Measurements from ENCODE around the gene DNM3.

The DNM3 gene

DNA sequence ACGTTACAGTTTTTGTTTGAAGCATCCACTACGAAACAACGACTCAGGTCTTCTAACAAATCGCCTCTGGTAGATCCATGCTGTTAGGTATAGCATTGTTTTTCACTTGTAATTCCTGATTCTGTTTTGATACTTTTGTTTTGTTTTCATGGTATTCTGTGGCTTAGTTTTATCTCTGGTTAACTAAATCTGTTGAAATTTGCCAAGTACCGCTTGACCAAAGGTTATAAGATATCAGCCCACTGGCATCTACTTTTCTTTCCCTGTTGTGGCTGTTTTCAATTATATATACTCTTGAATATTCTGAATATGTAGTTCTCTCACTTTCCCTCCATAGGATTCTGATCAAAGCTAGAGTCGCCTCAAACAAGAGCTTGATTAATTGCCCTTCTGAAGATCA, 304.4 kb downstream of the DNM3 start:
- no peak for DNase-seq

DNA sequence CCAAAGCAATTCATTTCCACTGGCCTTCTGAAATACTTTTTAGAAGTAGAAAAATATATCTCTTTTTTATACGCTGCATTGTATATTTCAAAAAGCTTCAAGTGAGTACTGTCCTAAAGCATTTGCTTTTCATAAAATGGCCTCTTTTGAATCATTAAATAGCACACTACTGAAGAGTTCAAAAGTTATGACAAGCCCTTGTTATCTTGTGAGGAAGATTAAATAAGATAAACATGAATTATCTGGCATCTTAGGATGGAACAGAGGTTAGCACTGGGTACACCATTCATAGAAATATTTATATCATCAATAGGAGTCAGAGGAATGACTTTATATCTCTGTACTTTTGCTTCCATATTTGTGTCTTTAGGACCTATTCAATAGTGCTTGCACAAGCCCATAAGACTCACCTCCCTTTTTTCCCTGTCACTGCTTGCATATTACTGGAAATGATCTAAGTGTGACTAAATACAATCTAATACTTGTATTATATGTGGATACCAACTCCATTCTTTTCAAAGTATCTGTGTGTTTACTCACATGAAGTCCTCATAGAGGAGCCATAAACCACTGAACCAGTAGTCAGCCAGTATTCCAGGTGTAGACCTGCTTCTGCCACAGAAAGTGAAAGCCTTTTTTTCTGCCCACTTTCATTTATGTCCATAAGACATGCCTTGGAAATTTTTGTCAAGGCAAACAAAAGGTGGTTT, 305.0 kb downstream of the DNM3 start:
- no peak for DNase-seq

- no peak for DNase-seq
Measured at GRCh38 chr1:172147541-172147940, 306.2 kb downstream of the DNM3 start.

GRCh38 chr1:172148213-172148612, 306.9 kb downstream of the DNM3 start:
- DNase-seq = no peak

DNA sequence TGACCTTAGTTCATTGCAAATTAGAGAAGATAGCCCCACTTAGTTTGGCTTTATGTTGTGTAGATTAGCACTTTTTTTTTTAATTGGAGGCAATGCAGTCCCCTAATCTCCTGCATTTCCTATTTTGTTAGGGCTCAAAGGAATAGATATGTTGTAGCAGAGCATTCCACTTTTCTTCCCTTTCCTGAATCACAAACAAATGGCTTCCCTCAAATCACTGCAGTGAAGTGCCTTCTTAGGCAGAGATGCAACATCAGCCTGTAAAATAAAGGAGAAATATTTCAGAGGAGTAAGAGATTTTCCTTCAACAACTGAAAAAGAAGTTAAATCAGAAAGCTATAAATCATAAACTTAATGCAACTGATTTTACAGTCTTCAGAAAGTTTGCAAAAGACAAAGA, 307.4 kb downstream of the DNM3 start:
- no peak for DNase-seq

DNA sequence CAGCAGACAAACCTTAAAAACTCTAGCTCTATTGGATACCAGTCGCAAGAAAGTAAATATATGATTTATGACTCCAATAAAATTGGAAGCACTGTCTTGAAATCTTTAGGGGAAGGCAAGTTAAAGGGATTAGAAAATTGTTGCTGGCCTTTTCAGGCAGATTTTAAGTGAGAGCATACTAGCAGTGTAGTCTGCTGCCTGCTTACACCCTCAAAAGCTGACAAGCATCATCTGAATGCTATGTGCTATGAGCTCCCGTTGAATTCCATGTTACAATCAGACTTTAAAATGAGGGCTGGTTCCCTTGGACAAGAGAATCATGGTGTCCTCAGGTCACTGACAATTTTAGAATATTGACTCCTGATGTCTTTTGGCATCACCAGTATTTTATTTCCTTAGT, 308.0 kb downstream of the DNM3 start:
- no peak for DNase-seq

DNA sequence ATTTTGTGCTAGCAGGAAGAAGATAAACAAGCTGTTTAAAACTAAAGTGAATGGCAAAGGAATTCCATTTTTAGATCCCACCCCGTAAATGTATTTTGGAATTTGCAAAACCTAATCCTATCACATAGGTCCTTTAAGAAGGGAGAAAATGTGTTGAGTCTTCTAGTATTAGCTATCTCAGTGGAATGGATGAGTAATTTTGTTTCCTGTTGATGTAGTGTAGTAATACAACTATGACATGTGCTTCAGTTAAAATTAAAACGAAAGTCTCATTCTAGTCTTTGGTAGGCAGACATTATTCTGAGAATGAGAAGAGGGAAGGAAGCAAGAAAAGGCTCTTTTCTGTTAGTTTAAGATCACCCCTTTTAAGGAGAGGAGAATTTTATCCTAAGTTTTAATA, 313.3 kb downstream of the DNM3 start:
- no peak for DNase-seq

GRCh38 chr1:172155766-172156165, 314.5 kb downstream of the DNM3 start:
- no peak for DNase-seq

DNA sequence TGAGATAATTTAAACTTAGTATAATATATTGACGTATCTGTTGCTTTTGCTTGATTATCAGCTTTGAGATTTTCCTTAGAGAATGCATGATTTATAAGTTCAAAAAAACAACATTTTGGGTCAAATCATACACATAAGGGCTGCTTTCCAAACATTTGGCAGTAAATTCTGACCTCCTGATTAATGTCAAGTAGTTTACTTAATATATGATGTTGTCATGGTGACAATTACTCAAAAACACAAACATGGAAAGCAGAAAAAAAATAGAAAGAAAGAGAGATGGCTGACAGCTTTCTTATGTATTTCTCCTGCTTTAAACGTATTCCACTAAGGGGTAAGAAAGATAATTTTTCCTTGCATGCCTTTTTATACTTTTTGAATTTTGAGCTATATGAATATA, 320.9 kb downstream of the DNM3 start:
- no peak for DNase-seq

DNA sequence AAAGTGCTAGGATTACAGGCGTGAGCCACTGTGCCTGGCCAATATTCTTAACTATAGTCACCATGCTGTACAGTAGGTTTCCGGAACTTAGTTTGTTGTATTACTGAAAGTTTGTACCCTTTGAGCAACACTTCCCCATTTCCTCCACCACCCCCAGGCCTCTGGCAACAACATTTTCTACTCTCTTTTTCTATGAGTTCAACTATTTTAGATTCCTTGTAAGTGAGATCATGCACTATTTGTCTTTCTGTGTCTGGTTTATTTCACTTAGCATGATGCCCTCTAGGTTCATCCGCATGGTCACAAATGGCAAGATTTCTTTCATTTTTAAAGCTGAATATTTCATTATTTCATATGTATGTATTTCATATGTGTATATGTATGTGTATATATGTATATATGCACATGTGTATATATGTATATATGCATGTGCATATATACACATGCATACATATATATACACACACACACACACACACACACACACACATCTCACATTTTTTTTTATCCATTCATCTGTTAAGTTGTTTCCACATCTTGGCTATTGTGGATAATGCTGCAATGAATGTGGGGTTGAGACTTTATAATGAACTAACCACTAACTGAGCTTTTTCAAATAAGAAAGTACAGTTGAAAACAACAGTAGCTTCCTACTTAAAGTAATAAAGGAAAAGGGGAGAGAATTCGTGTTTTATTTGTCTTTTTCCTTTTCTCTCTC, 322.4 kb downstream of the DNM3 start:
- no peak for DNase-seq

DNA sequence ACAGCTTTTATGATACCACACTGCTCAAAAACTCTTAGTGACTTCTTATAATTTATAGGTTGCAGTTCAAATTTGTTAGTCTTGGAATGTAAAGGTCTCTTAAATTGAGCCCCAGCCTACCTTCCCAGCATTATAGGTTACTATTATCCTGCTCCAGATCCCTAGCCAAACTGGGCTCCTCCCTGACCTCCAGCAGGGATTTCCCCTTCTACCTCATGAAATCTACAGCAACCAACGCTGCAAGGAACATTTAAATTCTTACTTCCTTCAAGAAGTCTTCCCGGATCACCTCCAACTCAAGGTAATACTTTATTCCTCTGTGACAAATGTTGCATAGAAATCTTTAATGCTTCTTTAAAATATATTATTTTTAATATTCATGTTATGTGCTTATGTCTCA, 324.1 kb downstream of the DNM3 start:
- no peak for DNase-seq

DNA sequence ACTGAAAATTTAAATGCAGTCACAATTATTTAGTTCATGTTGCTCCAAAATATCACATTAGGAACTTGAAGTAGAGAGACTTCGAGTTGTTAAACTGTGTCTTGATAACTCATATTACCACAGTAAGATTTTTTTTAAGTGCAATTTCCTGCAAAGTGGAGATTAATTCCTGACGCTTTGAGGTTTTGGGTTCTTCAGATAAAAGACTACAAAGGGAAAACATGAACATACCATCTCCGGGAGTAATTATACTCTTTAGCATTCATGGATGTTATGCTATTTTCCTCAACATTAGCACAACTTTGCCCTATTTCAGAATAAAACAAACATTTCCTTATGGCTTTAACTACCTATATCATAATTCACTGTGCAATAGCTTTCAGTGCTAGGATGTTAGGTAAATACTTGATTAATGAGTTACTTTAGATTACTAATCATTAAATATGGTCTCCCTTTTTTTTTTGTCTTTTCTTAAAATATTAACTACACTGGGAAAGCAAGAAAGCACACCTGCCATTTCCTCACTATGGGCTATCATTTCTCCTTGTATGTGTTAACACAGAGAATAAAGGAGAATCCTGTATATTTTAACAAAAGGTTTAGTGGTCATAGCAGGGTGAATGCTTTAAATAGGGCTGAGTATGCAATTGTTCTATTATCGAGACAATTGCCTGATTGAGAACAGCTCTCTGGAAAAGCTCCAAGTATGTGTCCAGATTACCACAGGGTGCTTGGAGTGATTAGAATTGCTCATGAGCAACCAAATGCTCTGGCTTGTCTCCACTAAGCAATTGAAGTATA, 326.7 kb downstream of the DNM3 start:
- DNase-seq = no peak

GRCh38 chr1:172168597-172168872, 327.2 kb downstream of the DNM3 start:
- no peak for DNase-seq

- DNase-seq = no peak
Measured at GRCh38 chr1:172169836-172170235, 328.5 kb downstream of the DNM3 start.

DNA sequence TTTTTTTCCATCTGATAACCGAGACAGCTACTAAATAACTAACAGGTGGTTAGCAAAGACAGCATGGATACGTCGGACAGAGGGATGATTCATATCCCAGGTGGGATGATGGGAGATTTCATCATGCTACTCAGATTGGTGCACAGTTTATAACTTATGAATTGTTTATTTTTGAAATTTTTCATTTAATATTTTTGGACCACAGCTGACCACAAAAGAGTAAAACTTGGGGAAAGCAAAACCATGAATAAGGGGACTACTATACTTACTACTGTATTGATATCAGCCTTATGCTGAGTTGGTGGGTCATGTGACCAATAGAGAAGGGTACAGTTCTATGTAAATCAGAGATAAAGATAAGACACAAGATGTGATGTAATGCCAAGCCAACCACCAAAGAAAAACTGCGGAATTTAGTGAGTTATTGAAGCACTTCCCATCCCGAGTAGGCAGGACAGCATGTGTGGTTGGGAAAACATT, 331.1 kb downstream of the DNM3 start:
- DNase-seq = no peak

GRCh38 chr1:172176206-172176605, 334.9 kb downstream of the DNM3 start:
- DNase-seq = no peak

DNA sequence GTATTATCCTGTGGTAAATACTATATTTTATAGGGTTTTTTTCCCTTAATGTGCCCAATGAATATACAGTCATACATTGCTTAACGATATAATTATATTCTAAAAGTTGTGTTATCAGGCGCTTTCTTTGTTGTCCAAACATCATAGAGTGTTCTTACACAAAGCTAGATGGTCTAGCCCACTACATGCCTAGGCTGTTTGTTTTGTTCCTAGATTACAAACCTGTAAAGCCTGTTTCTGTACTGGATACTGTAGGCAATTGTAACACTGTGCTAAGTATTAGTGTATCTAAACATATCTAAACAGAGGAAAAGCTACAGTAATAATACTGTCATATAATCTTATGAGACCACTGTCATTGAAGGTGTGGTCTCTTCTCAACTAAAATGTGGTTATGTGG, 336.6 kb downstream of the DNM3 start:
- no peak for DNase-seq

- no peak for DNase-seq
Measured at GRCh38 chr1:172178886-172179285, 337.6 kb downstream of the DNM3 start.

DNA sequence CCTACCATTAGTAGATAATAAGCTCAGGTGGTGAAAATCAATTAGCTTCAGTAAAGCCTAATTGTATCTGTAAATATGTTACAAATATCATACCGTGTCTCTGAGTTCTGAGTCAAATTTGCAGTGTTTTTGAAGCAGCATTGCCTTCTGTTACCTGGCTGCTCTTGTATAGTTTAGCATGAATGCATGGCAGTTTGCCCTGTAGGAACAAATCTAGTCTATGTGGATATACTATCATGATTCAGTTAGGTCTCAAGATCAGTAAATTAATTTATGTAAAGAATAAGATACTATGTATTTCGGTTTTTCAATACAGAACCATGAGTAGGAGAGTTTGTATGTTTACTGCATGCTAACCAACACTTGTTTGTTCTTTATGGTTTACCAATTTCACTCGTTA, 338.6 kb downstream of the DNM3 start:
- DNase-seq = no peak

DNA sequence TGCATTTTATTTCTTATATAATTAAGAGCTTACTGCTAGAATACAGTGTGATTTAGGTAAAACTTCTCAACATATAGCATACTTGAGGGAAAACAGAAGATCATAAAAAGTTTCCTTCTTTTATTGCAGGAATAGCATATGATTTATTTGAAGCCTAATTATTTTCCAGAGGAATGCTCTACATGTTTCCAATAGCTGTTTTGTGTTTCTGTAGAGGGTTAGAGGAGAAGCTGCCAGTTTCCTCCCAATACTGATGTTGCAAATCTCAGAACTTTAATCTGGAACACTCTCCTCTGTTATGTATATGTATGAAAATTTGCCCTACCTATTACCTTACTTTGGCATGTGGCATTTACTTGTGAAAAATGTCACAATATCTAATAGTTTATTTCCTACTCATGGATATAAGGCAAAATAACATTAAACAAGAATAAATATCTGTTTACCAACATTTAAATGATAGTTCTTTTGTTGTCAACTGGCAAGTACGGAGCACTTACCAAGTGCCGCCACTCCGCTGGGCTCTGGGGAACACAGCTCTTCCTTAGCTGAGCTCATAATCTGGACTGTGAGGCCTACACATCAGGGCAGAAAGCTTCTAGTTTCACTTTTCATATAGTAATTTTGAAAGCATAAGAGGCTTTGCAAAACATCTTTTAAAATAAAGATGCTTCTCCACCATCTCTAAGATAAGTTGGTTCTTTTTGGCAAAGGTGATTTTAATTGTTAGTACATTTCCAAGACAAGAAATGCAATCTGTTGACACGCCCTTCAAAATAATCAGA, 339.4 kb downstream of the DNM3 start:
- DNase-seq = no peak

DNA sequence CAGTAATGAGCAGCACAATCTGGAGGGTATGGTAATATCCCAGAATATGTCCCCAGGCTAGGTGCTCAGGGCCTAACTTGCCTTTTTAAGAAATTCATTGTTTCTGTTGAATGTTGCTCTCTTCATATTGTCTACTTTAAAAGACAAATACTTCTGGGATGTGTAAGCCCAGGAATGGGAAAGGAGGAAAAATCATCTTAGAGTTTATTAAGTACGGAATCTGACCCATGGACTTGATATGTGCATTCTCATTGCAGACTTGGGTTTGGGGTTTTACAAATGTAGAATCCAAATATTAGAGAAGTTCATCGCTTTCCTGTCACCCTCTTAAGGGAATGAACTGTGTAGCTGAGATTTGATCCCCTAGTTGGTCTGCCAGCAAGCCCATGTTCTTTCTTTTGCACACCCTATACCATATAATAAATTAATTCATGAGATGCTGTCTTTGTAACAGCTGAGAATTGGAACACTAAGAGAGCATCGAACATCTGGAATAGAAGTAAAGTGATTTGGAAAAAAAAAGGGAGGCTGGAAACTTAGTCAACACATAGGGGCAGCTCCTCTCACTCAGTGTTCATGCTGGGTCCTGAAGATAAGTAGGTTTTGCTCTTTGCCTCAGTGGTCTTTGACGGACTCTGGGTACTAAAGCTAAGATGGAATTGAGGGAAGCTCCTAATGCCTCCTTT, 343.4 kb downstream of the DNM3 start:
- DNase-seq = no peak

GRCh38 chr1:172185211-172185610, 343.9 kb downstream of the DNM3 start:
- no peak for DNase-seq

GRCh38 chr1:172185996-172186395, 344.7 kb downstream of the DNM3 start:
- DNase-seq = no peak
